Brain pericyte (primary cell): ENCODE measurements around the gene DTNBP1.

Source experiments
- DNase-seq: peaks from one replicate; pipeline ENCODE4 v3.0.0-alpha.2; 2012; ENCODE audit warnings: low read depth, low spot score

Gene DTNBP1

GRCh38 chr6:15533379-15534026 is 129.3 kb downstream of the DTNBP1 start:
- DNase-seq = no peak

GRCh38 chr6:15531973-15532372 is 130.9 kb downstream of the DTNBP1 start:
- no peak for DNase-seq

GRCh38 chr6:15530411-15530810 is 132.4 kb downstream of the DTNBP1 start:
- DNase-seq = no peak

- DNase-seq = no peak
Observed at GRCh38 chr6:15528870-15529269, 134.0 kb downstream of the DTNBP1 start.

- no peak for DNase-seq
Observed at GRCh38 chr6:15527838-15528617, 134.8 kb downstream of the DTNBP1 start.

GRCh38 chr6:15526212-15526701 is 136.6 kb downstream of the DTNBP1 start:
- no peak for DNase-seq

- DNase-seq = no peak
Observed at GRCh38 chr6:15524861-15525401, 137.9 kb downstream of the DTNBP1 start.

- no peak for DNase-seq
Observed at GRCh38 chr6:15523679-15524630, 138.9 kb downstream of the DTNBP1 start.

GRCh38 chr6:15522856-15523529 is 139.8 kb downstream of the DTNBP1 start:
- no peak for DNase-seq

- no peak for DNase-seq
Observed at GRCh38 chr6:15522427-15522826, 140.4 kb downstream of the DTNBP1 start.

- no peak for DNase-seq
Observed at GRCh38 chr6:15522026-15522425, 140.8 kb downstream of the DTNBP1 start.

- DNase-seq = no peak
Observed at GRCh38 chr6:15521582-15521981, 141.2 kb downstream of the DTNBP1 start.

GRCh38 chr6:15520626-15521203 is 142.1 kb downstream of the DTNBP1 start:
- no peak for DNase-seq

- DNase-seq = no peak
Observed at GRCh38 chr6:15519681-15520080, 143.1 kb downstream of the DTNBP1 start.

- DNase-seq = no peak
Observed at GRCh38 chr6:15518878-15519277, 143.9 kb downstream of the DTNBP1 start.

- DNase-seq = no peak
Observed at GRCh38 chr6:15518057-15518456, 144.8 kb downstream of the DTNBP1 start.

- no peak for DNase-seq
Observed at GRCh38 chr6:15517600-15517999, 145.2 kb downstream of the DTNBP1 start.

- DNase-seq = no peak
Observed at GRCh38 chr6:15516923-15517560, 145.8 kb downstream of the DTNBP1 start.

- no peak for DNase-seq
Observed at GRCh38 chr6:15516378-15516777, 146.4 kb downstream of the DTNBP1 start.
